Astrocyte of the cerebellum (primary cell): Measurements from ENCODE around the gene EID3.

Experiments
- DNase-seq: peaks from one replicate; pipeline ENCODE4 v3.0.0-alpha.2; 2011; ENCODE audit warnings: low read depth
- H3K4me3 ChIP-seq: 2 replicates; pipeline ENCODE4 v1.5.1; 2011; ENCODE audit warnings: mild to moderate bottlenecking, low read depth, low read length, moderate library complexity
- CTCF ChIP-seq: IDR thresholded peaks from 2 replicates; pipeline ENCODE4 v1.5.1; 2012; ENCODE audit warnings: low read length, low read depth, moderate library complexity, mild to moderate bottlenecking; ENCODE audit errors: missing control alignments
- in situ Hi-C: cut with HindIII; loops from 2 replicates; pipeline ENCODE4 v1.10.0; 2017; ENCODE audit warnings: low sequenced_read_pairs

The EID3 gene

GRCh38 chr12:104337030-104337558 lies 33.6 kb downstream of the EID3 start:
- in situ Hi-C loops: no loop called here
- H3K4me3 ChIP-seq: no peak overlapping the region
- no peak for DNase-seq
- no peak for TF ChIP-seq CTCF

- TF ChIP-seq CTCF: peak; percentile 13
- in situ Hi-C loops: no loop called here
- H3K4me3 ChIP-seq: no peak overlapping the region
- no peak for DNase-seq
Observed at GRCh38 chr12:104339663-104340062, 36.1 kb downstream of the EID3 start.

- H3K4me3 ChIP-seq: no peak overlapping the region
- DNase-seq: peak; percentile 65
- TF ChIP-seq CTCF: no peak
- in situ Hi-C loops: no loop called here
Observed at GRCh38 chr12:104340177-104340576, 36.6 kb downstream of the EID3 start.

- in situ Hi-C loops: no loop called here
- no peak for TF ChIP-seq CTCF
- no peak for DNase-seq
- no peak overlapping the region for H3K4me3 ChIP-seq
Observed at GRCh38 chr12:104340925-104341611, 37.5 kb downstream of the EID3 start.

- no peak for DNase-seq
- in situ Hi-C loops: no loop called here
- H3K4me3 ChIP-seq: no peak overlapping the region
- no peak for TF ChIP-seq CTCF
Observed at GRCh38 chr12:104342147-104342546, 38.6 kb downstream of the EID3 start.

GRCh38 chr12:104342635-104343249 lies 39.2 kb downstream of the EID3 start:
- no peak for TF ChIP-seq CTCF
- in situ Hi-C loops: no loop called here

More at GRCh38 chr12:104342635-104343249, 39.2 kb downstream of the EID3 start:
- no peak for DNase-seq
- no peak overlapping the region for H3K4me3 ChIP-seq
